NOMO-1 (cell line): ENCODE data around the gene NUFIP2.

Experiments
- DNase-seq, 2 experiments: peaks; one replicate each; lab custom pipeline; 2025; ENCODE audit not compliant: unreplicated experiment in 2 of 2; lab: John Stamatoyannopoulos, UW

NUFIP2 gene

DNA sequence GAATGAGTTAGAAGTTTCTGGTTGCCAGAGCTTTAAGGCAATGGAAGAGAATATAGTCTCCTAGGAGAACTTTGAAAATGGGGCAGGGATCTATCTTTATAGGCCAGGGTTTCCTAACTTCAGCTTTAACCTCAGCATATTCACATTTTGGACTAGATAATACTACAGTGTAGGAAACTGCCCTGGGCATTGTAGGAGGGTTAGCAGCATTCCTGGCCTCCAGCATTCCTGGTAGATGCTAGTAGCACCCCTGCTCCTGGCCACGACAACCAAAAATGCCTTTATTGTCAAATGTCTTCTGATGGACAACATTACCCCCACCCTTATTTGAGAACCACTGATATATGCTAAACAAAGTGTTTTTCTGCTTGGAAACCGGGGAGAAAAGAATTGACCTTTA, 86.0 kb downstream of the NUFIP2 start:
- DNase-seq = no peak
